ENCODE data around the gene PDE10A. TPM values are rescaled to one million over a fixed set of nuclear protein-coding genes. Genes with fewer than 3 reads are reported as not detected.

PDE10A gene
- total RNA-seq, 1 donor from 2014 or later, result 17.3 TPM

DNA sequence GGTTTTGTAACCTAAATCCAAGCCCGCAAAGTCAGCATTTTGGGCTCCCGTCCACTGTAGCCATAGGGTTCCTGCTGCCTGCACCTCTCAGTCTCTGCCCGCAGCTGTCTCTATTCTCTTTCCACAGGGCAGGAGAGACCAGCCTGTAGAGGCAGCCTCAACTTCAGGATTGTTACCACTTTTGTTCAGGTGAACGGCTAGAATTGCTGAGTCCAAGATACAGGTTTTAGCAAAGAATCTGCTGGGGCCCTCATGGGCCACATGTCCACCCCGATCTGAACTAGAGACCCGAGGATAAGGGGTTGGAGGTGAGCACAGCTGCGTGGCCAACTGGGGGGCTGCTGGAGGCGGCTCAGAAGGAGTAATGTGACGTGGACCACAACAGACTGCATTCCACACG, 215.9 kb downstream of the PDE10A start:
- DNase-seq (ENCODE audit: low spot score), result no peak
- H3K4me3 ChIP-seq, result no peak overlapping the region
- no peaks in the 10 kb centered on the region for H3K36me3 ChIP-seq
- peaks cover 2% of the 10 kb centered on the region for H3K27me3 Mint-ChIP-seq (ENCODE audit: insufficient read depth, low read depth)
- TF ChIP-seq, protein P1, sequence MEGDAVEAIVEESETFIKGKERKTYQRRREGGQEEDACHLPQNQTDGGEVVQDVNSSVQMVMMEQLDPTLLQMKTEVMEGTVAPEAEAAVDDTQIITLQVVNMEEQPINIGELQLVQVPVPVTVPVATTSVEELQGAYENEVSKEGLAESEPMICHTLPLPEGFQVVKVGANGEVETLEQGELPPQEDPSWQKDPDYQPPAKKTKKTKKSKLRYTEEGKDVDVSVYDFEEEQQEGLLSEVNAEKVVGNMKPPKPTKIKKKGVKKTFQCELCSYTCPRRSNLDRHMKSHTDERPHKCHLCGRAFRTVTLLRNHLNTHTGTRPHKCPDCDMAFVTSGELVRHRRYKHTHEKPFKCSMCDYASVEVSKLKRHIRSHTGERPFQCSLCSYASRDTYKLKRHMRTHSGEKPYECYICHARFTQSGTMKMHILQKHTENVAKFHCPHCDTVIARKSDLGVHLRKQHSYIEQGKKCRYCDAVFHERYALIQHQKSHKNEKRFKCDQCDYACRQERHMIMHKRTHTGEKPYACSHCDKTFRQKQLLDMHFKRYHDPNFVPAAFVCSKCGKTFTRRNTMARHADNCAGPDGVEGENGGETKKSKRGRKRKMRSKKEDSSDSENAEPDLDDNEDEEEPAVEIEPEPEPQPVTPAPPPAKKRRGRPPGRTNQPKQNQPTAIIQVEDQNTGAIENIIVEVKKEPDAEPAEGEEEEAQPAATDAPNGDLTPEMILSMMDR (IDR thresholded peaks at IDR 0.05), result no peak
- TF ChIP-seq EZH2 (IDR thresholded peaks at IDR 0.05) (no peak), EZH2phosphoT487 (IDR thresholded peaks at IDR 0.05) (no peak)
- H3K27me3 ChIP-seq, result no peaks in the 10 kb centered on the region
- H3K36me3 Mint-ChIP-seq, result peaks cover 20% of the 10 kb centered on the region
- H3K9me3 ChIP-seq (ENCODE audit: low read depth), result peaks cover 4% of the 10 kb centered on the region
- peaks cover 16% of the 10 kb centered on the region for H3K9me3 Mint-ChIP-seq
- no peaks in the 10 kb centered on the region for H4K20me1 ChIP-seq (ENCODE audit: low read depth)
- no peak overlapping the region for H3K4me2 ChIP-seq
- H3K4me1 Mint-ChIP-seq, result peaks cover 8% of the 10 kb centered on the region
- no peak overlapping the region for H3K27ac Mint-ChIP-seq
- H3F3A ChIP-seq (ENCODE audit: low read depth), result peaks cover 14% of the 10 kb centered on the region
- no peak overlapping the region for H3K4me3 Mint-ChIP-seq
- no peak overlapping the region for H3K27ac ChIP-seq
- peaks cover 19% of the 10 kb centered on the region for H3K4me1 ChIP-seq
- H2AFZ ChIP-seq (replicated peaks), result no peak overlapping the region
- H3K79me2 ChIP-seq (ENCODE audit: low read depth), result no peaks in the 10 kb centered on the region
- no peak overlapping the region for H3K9ac ChIP-seq

DNA sequence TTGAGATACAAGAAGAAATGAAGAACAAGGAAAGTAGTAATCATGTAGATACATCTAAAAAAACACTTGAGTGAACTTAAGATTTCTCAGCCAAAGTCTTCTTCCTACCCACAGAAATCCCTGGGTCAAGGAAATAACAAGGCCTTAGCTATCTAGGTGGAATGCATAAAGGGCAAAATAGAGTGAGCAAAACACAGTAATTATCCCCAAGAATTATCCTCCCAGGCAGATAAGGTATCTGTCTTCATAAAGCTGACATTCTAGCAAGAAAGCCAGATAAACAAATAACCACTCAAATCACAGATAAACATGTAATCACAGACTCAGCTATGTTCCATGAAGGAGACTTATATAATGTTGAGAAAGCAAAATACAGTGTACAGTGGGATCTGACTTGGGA, 216.7 kb downstream of the PDE10A start:
- Mint-ChIP-seq H3K4me1 (peaks cover 8% of the 10 kb centered on the region), H3K4me3 (no peak overlapping the region), H3K27me3 (ENCODE audit: insufficient read depth, low read depth) (peaks cover 2% of the 10 kb centered on the region), H3K27ac (no peak overlapping the region), H3K9me3 (peaks cover 16% of the 10 kb centered on the region), H3K36me3 (peaks cover 17% of the 10 kb centered on the region)
- no peak overlapping the region for H2AFZ ChIP-seq (replicated peaks)
- no peak overlapping the region for H3K4me2 ChIP-seq
- H3K27me3 ChIP-seq, result no peaks in the 10 kb centered on the region
- peaks cover 19% of the 10 kb centered on the region for H3K4me1 ChIP-seq
- peaks cover 4% of the 10 kb centered on the region for H3K9me3 ChIP-seq (ENCODE audit: low read depth)
- H3K36me3 ChIP-seq, result no peaks in the 10 kb centered on the region
- no peak overlapping the region for H3K9ac ChIP-seq
- no peak overlapping the region for H3K4me3 ChIP-seq
- H3K79me2 ChIP-seq (ENCODE audit: low read depth), result no peaks in the 10 kb centered on the region
- no peak for DNase-seq (ENCODE audit: low spot score)
- no peaks in the 10 kb centered on the region for H4K20me1 ChIP-seq (ENCODE audit: low read depth)
- no peak for TF ChIP-seq EZH2 (IDR thresholded peaks at IDR 0.05)
- TF ChIP-seq, protein P1 (IDR thresholded peaks at IDR 0.05), result no peak
- no peak for TF ChIP-seq EZH2phosphoT487 (IDR thresholded peaks at IDR 0.05)
- peaks cover 14% of the 10 kb centered on the region for H3F3A ChIP-seq (ENCODE audit: low read depth)
- no peak overlapping the region for H3K27ac ChIP-seq

DNA sequence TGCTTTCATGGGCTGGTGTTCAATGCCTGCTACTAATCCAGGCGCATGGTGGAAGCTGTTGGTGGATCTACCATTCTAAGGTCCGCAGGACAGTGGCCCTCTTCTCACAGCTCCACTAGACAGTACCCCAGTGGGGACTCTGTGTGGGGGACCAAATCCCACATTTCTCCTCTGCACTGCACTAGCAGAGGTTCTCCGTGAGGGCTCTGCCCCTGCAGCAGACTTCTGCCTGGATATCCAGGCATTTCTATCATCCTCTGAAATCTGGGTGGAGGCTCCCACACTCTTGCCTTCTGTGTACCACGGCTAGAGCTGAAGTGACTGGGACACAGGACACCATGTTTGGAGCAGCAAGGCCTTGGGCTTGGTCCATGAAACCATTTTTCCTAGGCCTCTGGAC, 219.6 kb downstream of the PDE10A start:
- H3K4me3 ChIP-seq, result no peak overlapping the region
- DNase-seq (ENCODE audit: low spot score), result no peak
- TF ChIP-seq EZH2 (IDR thresholded peaks at IDR 0.05), result no peak
- H3K4me2 ChIP-seq, result no peak overlapping the region
- no peak overlapping the region for H3K27ac ChIP-seq
- H3K27me3 Mint-ChIP-seq (ENCODE audit: insufficient read depth, low read depth), result peaks cover 2% of the 10 kb centered on the region
- peaks cover 8% of the 10 kb centered on the region for H3K4me1 Mint-ChIP-seq
- no peak overlapping the region for H3K4me3 Mint-ChIP-seq
- no peaks in the 10 kb centered on the region for H3K27me3 ChIP-seq
- peaks cover 14% of the 10 kb centered on the region for H3F3A ChIP-seq (ENCODE audit: low read depth)
- H3K27ac Mint-ChIP-seq, result no peak overlapping the region
- H4K20me1 ChIP-seq (ENCODE audit: low read depth), result no peaks in the 10 kb centered on the region
- H3K36me3 ChIP-seq, result no peaks in the 10 kb centered on the region
- peaks cover 4% of the 10 kb centered on the region for H3K9me3 ChIP-seq (ENCODE audit: low read depth)
- H2AFZ ChIP-seq (replicated peaks), result no peak overlapping the region
- H3K79me2 ChIP-seq (ENCODE audit: low read depth), result no peaks in the 10 kb centered on the region
- H3K4me1 ChIP-seq, result peaks cover 19% of the 10 kb centered on the region
- H3K9me3 Mint-ChIP-seq, result peaks cover 16% of the 10 kb centered on the region
- H3K36me3 Mint-ChIP-seq, result peaks cover 17% of the 10 kb centered on the region
- no peak overlapping the region for H3K9ac ChIP-seq

DNA sequence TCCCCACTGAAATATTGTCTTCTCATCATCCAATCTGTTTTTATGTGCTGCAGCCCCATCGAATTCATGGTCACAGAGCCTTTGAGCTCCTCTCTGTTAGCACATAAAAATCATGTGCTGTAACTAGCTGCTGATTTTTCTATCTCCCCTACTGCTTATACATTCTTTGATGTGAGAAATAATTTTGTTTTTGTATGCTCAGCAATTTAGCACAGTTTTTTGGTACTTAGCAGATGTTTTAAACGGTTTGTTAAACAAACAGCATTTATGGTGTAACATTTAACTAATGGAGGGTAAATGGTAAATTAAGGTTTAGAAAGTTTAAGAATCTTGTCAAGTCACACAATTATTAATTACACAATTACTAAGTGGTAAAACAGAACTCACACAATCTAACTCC, 221.9 kb downstream of the PDE10A start:
- no peak for DNase-seq (ENCODE audit: low spot score)
- Histone ChIP-seq H3K79me2 (ENCODE audit: low read depth) (no peaks in the 10 kb centered on the region), H3K36me3 (no peaks in the 10 kb centered on the region), H3K4me3 (no peak overlapping the region), H3K9me3 (ENCODE audit: low read depth) (peaks cover 4% of the 10 kb centered on the region), H3K27me3 (no peaks in the 10 kb centered on the region), H4K20me1 (ENCODE audit: low read depth) (no peaks in the 10 kb centered on the region), H2AFZ (replicated peaks) (no peak overlapping the region), H3K4me1 (peaks cover 14% of the 10 kb centered on the region), H3K27ac (no peak overlapping the region), H3F3A (ENCODE audit: low read depth) (peaks cover 14% of the 10 kb centered on the region), H3K4me2 (no peak overlapping the region), H3K9ac (no peak overlapping the region)
- Mint-ChIP-seq H3K36me3 (peaks cover 17% of the 10 kb centered on the region), H3K4me3 (no peak overlapping the region), H3K4me1 (peaks cover 8% of the 10 kb centered on the region), H3K27ac (no peak overlapping the region), H3K9me3 (peaks cover 16% of the 10 kb centered on the region), H3K27me3 (ENCODE audit: insufficient read depth, low read depth) (peaks cover 2% of the 10 kb centered on the region)
- TF ChIP-seq EZH2phosphoT487 (IDR thresholded peaks at IDR 0.05), result no peak
- TF ChIP-seq EZH2 (IDR thresholded peaks at IDR 0.05), result no peak

Data from neural progenitor cell (in vitro differentiated cells).